OCI-LY7 (cell line): ENCODE results near the gene CTSA. TPM values are rescaled to one million over a fixed set of nuclear protein-coding genes. Genes with fewer than 3 reads are reported as not detected.

ENCODE experiments used
- BruUV-seq: library from RNA; stranded (reverse); fragments of 400-500 nt; replicated peaks from 2 replicates; lab custom pipeline; 2021; lab: Mats Ljungman, UMichigan
- CTCF ChIA-PET: fragments of 300-600 bp; sonication (Branson Sonifier 250); formaldehyde crosslinking; loops from one replicate; lab custom pipeline; 2022; ENCODE audit warnings: antibody characterized with exemption; ENCODE audit not compliant: unreplicated experiment; lab: Charles Lee
- POLR2A ChIA-PET: fragments of 300-600 bp; sonication (Branson Sonifier 250); formaldehyde crosslinking; loops from one replicate; lab custom pipeline; 2022; ENCODE audit warnings: antibody characterized with exemption; lab: Charles Lee
- DNase-seq: peaks from one replicate; pipeline ENCODE4 v3.0.0-alpha.2; 2015; ENCODE audit warnings: low spot score
- H2AFZ ChIP-seq: fragments of 200-600 bp; sonication (generic), shearing (Covaris generic); 2 replicates; pipeline ENCODE4 v1.6.1; 2014; ENCODE audit warnings: mild to moderate bottlenecking, antibody characterized with exemption, low read length, moderate library complexity
- H3K27ac ChIP-seq: fragments of 200-600 bp; sonication (generic); 2 replicates; pipeline ENCODE4 v1.5.1; 2014; ENCODE audit warnings: mixed run types, low read depth, mild to moderate bottlenecking, moderate library complexity, low read length, inconsistent platforms; ENCODE audit not compliant: poor library complexity, severe bottlenecking
- H3K36me3 ChIP-seq: fragments of 200-600 bp; sonication (generic); 2 replicates; pipeline ENCODE4 v1.6.1; 2014; ENCODE audit warnings: mild to moderate bottlenecking, antibody characterized with exemption, low read length, moderate library complexity, mixed read lengths; ENCODE audit not compliant: insufficient read depth
- H3K4me1 ChIP-seq: fragments of 200-600 bp; sonication (generic); 2 replicates; pipeline ENCODE4 v1.5.1; 2014; ENCODE audit warnings: mild to moderate bottlenecking, low read length; ENCODE audit not compliant: insufficient read depth, poor library complexity, severe bottlenecking
- H3K4me2 ChIP-seq: fragments of 200-600 bp; sonication (generic); 2 replicates; pipeline ENCODE4 v1.6.1; 2014; ENCODE audit warnings: mild to moderate bottlenecking, low read length
- H3K4me3 ChIP-seq: fragments of 200-600 bp; sonication (generic); 2 replicates; pipeline ENCODE4 v1.5.1; 2014; ENCODE audit warnings: mild to moderate bottlenecking, low read depth, low read length; ENCODE audit not compliant: poor library complexity, severe bottlenecking
- H3K79me2 ChIP-seq: fragments of 200-600 bp; sonication (generic); 2 replicates; pipeline ENCODE4 v1.6.1; 2016; ENCODE audit warnings: low read depth, mild to moderate bottlenecking, low read length, moderate library complexity, mixed read lengths; ENCODE audit not compliant: insufficient read depth
- H3K9me2 ChIP-seq: fragments of 200-600 bp; sonication (generic); 2 replicates; pipeline ENCODE4 v1.6.1; 2016; ENCODE audit warnings: mild to moderate bottlenecking, low read length, mixed read lengths; ENCODE audit not compliant: insufficient read depth
- H3K9me3 ChIP-seq: fragments of 200-600 bp; sonication (generic); 2 replicates; pipeline ENCODE4 v1.6.1; 2014; ENCODE audit warnings: mild to moderate bottlenecking, mixed run types, low read length, mixed read lengths
- H4K20me1 ChIP-seq: fragments of 200-600 bp; sonication (generic); 2 replicates; pipeline ENCODE4 v1.6.1; 2014; ENCODE audit warnings: mild to moderate bottlenecking, antibody characterized with exemption, low read length, moderate library complexity, mixed read lengths; ENCODE audit not compliant: insufficient read depth
- EZH2phosphoT487 ChIP-seq: fragments of 200-600 bp; sonication (generic); IDR thresholded peaks from 2 replicates; pipeline ENCODE4 v1.6.1; 2018; ENCODE audit warnings: low read depth, borderline replicate concordance, mild to moderate bottlenecking, mixed run types, antibody characterized with exemption, low read length, moderate library complexity, mixed read lengths
- intact Hi-C: fragments of 100-400 bp; cut with micrococcal nuclease; formaldehyde crosslinking; loops from one replicate; pipeline ENCODE4 v1.10.0; 2022; ENCODE audit not compliant: unreplicated experiment
- total RNA-seq, 2 experiments: library from RNA; depleted of rRNA in 1 of 2; stranded (reverse); fragments of >200 nt in 1 of 2; shearing (Covaris generic) in 1 of 2; gene quantifications; 2 replicates each; pipeline ENCODE4 v1.2.3, GENCODE V29; 2014 to 2022
- TF ChIP-seq, protein P1 (sequence below): fragments of 200-600 bp; sonication (generic); conservative IDR thresholded peaks from 2 replicates; pipeline ENCODE4 v1.5.1; 2014; ENCODE audit warnings: mild to moderate bottlenecking, antibody characterized with exemption, low read length, moderate library complexity, mixed read lengths

The CTSA gene
- total RNA-seq, 2 experiments from 2014 or later = 27.1 to 36.4 TPM

DNA sequence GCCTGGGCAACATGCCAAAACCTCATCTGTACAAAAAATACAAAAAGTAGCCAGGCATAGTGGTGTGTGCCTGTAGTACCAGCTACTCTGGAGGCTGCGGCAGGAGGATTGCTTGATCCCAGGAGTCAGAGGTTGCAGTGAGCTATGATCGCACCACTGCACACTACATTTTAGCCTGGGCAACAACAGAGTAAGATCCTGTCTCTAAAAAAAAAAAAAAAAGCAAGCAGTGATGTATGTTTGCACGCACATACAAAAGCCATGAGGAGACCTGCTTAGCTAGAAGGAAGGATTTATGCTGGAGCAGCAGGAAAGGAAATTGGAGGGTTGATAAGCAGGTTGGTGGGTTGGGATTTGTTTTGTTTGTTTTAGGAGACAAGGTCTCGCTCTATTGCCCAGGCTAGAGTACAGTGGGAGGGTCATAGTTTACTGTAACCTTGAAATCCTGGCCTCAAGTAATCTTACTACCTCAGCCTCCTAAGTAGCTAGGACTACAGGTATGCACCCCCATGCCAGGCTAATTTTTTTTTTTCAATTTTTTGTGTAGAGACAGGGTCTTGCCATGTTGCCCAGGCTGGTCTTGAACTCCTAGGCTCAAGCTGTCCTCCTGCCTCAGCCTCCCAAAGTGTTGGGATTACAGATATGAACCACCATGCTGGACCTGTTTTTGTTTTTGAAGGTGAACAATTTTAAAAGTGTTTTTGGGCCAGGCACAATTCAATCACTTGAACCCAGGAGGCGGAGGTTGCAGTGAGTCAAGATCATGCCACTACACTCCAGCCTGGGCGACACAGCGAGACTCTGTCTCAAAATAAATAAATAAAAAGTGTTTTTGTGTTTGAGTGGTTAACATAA is 29.7 kb upstream of the CTSA start:
- POLR2A ChIA-PET = interaction anchor here (0.6 kb wide), 1 partner anchor 1355 kb away, joined by 3 read pairs; no protein-coding TSS in a partner anchor
- CTCF ChIA-PET = interaction anchor here (0.6 kb wide), 1 partner anchor 27 kb away, joined by 3 read pairs; no protein-coding TSS in a partner anchor

DNA sequence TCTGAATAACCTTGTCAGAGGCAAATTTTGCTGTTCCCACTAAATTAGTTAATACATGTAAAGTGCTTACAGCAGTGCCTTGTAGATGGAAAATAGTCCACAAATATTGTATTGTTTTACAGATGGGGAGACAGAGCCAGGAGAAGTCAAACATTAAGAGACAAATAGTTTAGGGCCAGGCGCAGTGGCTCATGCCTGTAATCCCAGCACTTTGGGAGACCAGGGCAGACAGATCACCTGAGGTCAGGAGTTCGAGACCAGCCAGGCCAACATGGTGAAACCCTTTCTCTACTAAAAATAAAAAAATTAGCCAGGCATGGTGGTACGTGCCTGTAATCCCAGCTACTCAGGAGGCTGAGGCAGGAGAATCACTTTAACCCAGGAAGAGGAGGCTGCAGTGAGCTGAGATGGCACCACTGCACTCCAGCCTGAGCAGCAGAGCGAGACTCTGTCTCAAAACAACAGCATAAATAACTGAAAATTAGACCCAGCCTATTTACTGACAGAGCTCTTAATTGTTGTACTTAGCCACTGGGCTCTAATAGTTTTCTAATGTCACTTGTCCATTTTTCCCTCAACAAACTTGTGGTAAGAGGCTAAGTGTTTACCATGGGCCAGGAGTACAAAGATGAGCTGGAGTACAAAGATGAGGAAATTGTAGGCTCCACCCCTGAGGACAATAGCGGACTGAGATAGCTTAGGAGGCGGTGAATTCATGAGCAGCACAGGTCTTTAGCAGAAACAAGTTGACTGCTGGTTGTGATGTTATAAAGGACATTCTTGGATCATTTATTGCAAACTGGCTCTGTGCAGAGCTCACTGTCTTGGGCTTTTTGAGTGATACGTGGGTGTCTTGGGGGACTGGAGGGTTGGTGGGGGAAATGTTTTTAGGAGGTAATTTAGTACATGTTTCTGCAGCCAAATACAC is 27.3 kb upstream of the CTSA start:
- Histone ChIP-seq H3K9me2 (no peaks in the 10 kb centered on the region), H4K20me1 (no peaks in the 10 kb centered on the region), H3K4me1 (peaks cover 2% of the 10 kb centered on the region), H2AFZ (no peak overlapping the region), H3K79me2 (peaks cover 2% of the 10 kb centered on the region; the same call in 1 of the 2 replicates), H3K9me3 (no peaks in the 10 kb centered on the region), H3K4me2 (no peak overlapping the region), H3K4me3 (no peak overlapping the region), H3K27ac (no peak overlapping the region), H3K36me3 (no peaks in the 10 kb centered on the region)
- intact Hi-C loops = no loop called here
- ChIA-PET POLR2A (no interaction called here), CTCF (no interaction called here)
- DNase-seq = no peak
- TF ChIP-seq, protein P1, sequence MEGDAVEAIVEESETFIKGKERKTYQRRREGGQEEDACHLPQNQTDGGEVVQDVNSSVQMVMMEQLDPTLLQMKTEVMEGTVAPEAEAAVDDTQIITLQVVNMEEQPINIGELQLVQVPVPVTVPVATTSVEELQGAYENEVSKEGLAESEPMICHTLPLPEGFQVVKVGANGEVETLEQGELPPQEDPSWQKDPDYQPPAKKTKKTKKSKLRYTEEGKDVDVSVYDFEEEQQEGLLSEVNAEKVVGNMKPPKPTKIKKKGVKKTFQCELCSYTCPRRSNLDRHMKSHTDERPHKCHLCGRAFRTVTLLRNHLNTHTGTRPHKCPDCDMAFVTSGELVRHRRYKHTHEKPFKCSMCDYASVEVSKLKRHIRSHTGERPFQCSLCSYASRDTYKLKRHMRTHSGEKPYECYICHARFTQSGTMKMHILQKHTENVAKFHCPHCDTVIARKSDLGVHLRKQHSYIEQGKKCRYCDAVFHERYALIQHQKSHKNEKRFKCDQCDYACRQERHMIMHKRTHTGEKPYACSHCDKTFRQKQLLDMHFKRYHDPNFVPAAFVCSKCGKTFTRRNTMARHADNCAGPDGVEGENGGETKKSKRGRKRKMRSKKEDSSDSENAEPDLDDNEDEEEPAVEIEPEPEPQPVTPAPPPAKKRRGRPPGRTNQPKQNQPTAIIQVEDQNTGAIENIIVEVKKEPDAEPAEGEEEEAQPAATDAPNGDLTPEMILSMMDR = no peak
- no peak for TF ChIP-seq EZH2phosphoT487
- BruUV-seq = no TSS peak

More for the DNA sequence above, 29.7 kb upstream of the CTSA start:
- Histone ChIP-seq H3K9me3 (no peaks in the 10 kb centered on the region), H3K36me3 (no peaks in the 10 kb centered on the region), H3K4me3 (no peak overlapping the region), H3K4me1 (peaks cover 12% of the 10 kb centered on the region), H2AFZ (no peak overlapping the region), H3K79me2 (peaks cover 16% of the 10 kb centered on the region; the same call in 1 of the 2 replicates), H3K4me2 (no peak overlapping the region), H3K9me2 (no peaks in the 10 kb centered on the region), H3K27ac (no peak overlapping the region), H4K20me1 (no peaks in the 10 kb centered on the region)
- TF ChIP-seq, protein P1 = no peak
- TF ChIP-seq EZH2phosphoT487 = no peak
- intact Hi-C loops = no loop called here
- BruUV-seq = no TSS peak
- no peak for DNase-seq
